Measurements from ENCODE around the gene ADCYAP1R1. TPM values are rescaled to one million over a fixed set of nuclear protein-coding genes. Genes with fewer than 3 reads are reported as not detected.

Gene ADCYAP1R1
- total RNA-seq, 4 donors from 2014 or later, result 1.9 to 7.4 (median 3.4) TPM

- Histone ChIP-seq H3K27me3 (peaks cover 49% of the 10 kb centered on the region), H3K36me3 (no peaks in the 10 kb centered on the region), H3K9me3 (no peaks in the 10 kb centered on the region), H3K4me1 (peaks cover 0 to 6% (median 0%) of the 10 kb centered on the region in 4 donors), H3K27ac (no peak overlapping the region), H3K4me3 (no peak overlapping the region)
- in situ Hi-C loops (cut with MboI; ENCODE audit: low pct_ligation_motif_present in 1 of 4, low pct_unique_long_range_greater_than_20kb in 1 of 4, low sequenced_read_pairs in 3 of 4) (no loop called here), intact Hi-C loops (cut with DNase I; ENCODE audit: low total_unique reads) (no loop called here)
- TF ChIP-seq CTCF (IDR thresholded peaks at IDR 0.05), result no peak
- no peak for TF ChIP-seq POLR2A (IDR thresholded peaks at IDR 0.05)
- no peak for TF ChIP-seq POLR2AphosphoS5 (IDR thresholded peaks at IDR 0.05)
- TF ChIP-seq EP300 (IDR thresholded peaks at IDR 0.05; ENCODE audit: low read depth), result no peak
- no peak for DNase-seq
- WGBS, 2 donors (ENCODE audit: low coverage in 1 of 2), result 60 to 77% methylated on average over 3 to 11 of the region's 11 CpGs
These were observed 2.6 kb downstream of the ADCYAP1R1 start for GRCh38 chr7:31054608-31055278.

GRCh38 chr7:31055471-31055870, 3.4 kb downstream of the ADCYAP1R1 start:
- Histone ChIP-seq H3K4me3 (no peak overlapping the region), H3K4me1 (peaks cover 0 to 6% (median 0%) of the 10 kb centered on the region in 4 donors), H3K9me3 (no peaks in the 10 kb centered on the region), H3K27ac (no peak overlapping the region), H3K27me3 (peaks cover 42% of the 10 kb centered on the region), H3K36me3 (no peaks in the 10 kb centered on the region)
- 52 to 68% methylated on average over 3 to 5 of the region's 5 CpGs for WGBS, 2 donors (ENCODE audit: low coverage in 1 of 2)
- in situ Hi-C loops (cut with MboI; ENCODE audit: low pct_ligation_motif_present in 1 of 4, low pct_unique_long_range_greater_than_20kb in 1 of 4, low sequenced_read_pairs in 3 of 4) (no loop called here), intact Hi-C loops (cut with DNase I; ENCODE audit: low total_unique reads) (no loop called here)
- no peak for TF ChIP-seq POLR2A (IDR thresholded peaks at IDR 0.05)
- no peak for TF ChIP-seq POLR2AphosphoS5 (IDR thresholded peaks at IDR 0.05)
- TF ChIP-seq CTCF (IDR thresholded peaks at IDR 0.05), result no peak
- TF ChIP-seq EP300 (IDR thresholded peaks at IDR 0.05; ENCODE audit: low read depth), result no peak
- no peak for DNase-seq

- Histone ChIP-seq H3K4me3 (no peak overlapping the region), H3K27me3 (peaks cover 28% of the 10 kb centered on the region), H3K9me3 (no peaks in the 10 kb centered on the region), H3K27ac (no peak overlapping the region), H3K36me3 (no peaks in the 10 kb centered on the region), H3K4me1 (peaks cover 0 to 6% (median 0%) of the 10 kb centered on the region in 4 donors)
- 33 to 59% methylated on average over 7 to 10 of the region's 10 CpGs for WGBS, 2 donors (ENCODE audit: low coverage in 1 of 2)
- no peak for DNase-seq
- no peak for TF ChIP-seq EP300 (IDR thresholded peaks at IDR 0.05; ENCODE audit: low read depth)
- TF ChIP-seq POLR2AphosphoS5 (IDR thresholded peaks at IDR 0.05), result no peak
- no peak for TF ChIP-seq CTCF (IDR thresholded peaks at IDR 0.05)
- no peak for TF ChIP-seq POLR2A (IDR thresholded peaks at IDR 0.05)
- in situ Hi-C loops (cut with MboI; ENCODE audit: low pct_ligation_motif_present in 1 of 4, low pct_unique_long_range_greater_than_20kb in 1 of 4, low sequenced_read_pairs in 3 of 4) (no loop called here), intact Hi-C loops (cut with DNase I; ENCODE audit: low total_unique reads) (no loop called here)
These were observed 4.8 kb downstream of the ADCYAP1R1 start for GRCh38 chr7:31056775-31057346.

GRCh38 chr7:31058122-31058521, 6.0 kb downstream of the ADCYAP1R1 start:
- intact Hi-C loops (cut with DNase I; ENCODE audit: low total_unique reads), result no loop called here
- DNase-seq, result no peak
- Histone ChIP-seq H3K4me1 (no peaks in the 10 kb centered on the region), H3K9me3 (no peaks in the 10 kb centered on the region), H3K27ac (no peak overlapping the region), H3K36me3 (no peaks in the 10 kb centered on the region), H3K27me3 (peaks cover 16% of the 10 kb centered on the region), H3K4me3 (no peak overlapping the region)
- WGBS, 2 donors (ENCODE audit: low coverage in 1 of 2), result 71% methylated on average over 7 of the region's 7 CpGs; no CpG with 5 or more reads in 1 of the 2 donors
- in situ Hi-C loops (cut with MboI; ENCODE audit: low pct_ligation_motif_present in 1 of 4, low pct_unique_long_range_greater_than_20kb in 1 of 4, low sequenced_read_pairs in 3 of 4), result no loop called here
- TF ChIP-seq EP300 (IDR thresholded peaks at IDR 0.05; ENCODE audit: low read depth), result no peak
- no peak for TF ChIP-seq POLR2AphosphoS5 (IDR thresholded peaks at IDR 0.05)
- TF ChIP-seq CTCF (IDR thresholded peaks at IDR 0.05), result no peak
- no peak for TF ChIP-seq POLR2A (IDR thresholded peaks at IDR 0.05)
